Mesenchymal stem cell (in vitro differentiated cells and primary cell): ENCODE measurements around the gene OR5B2.
"Not testable (repeated sequence)": the region's sequence is repeated elsewhere in the genome, so short reads cannot be mapped to it uniquely, and the experiment has no call there.

ENCODE experiments used
- DNase-seq: peaks from one replicate; pipeline ENCODE4 v3.0.0-alpha.2; 2013
- H2AFZ ChIP-seq: one replicate; pipeline ENCODE4 v1.6.1; 2013; ENCODE audit warnings: low read depth, mild to moderate bottlenecking, control low read depth, inconsistent platforms, low read length, moderate library complexity
- H2AK5ac ChIP-seq: 2 replicates; pipeline ENCODE4 v1.6.1; 2013; ENCODE audit warnings: low read length, moderate library complexity, mild to moderate bottlenecking, inconsistent platforms; ENCODE audit not compliant: severe bottlenecking
- H2BK120ac ChIP-seq: one replicate; pipeline ENCODE4 v1.6.1; 2013; ENCODE audit warnings: low read depth, mild to moderate bottlenecking, inconsistent platforms, low read length, moderate library complexity
- H2BK12ac ChIP-seq, 2 experiments: one replicate each; pipeline ENCODE4 v1.6.1; 2013; ENCODE audit warnings: inconsistent platforms in 2 of 2, low read length in 2 of 2, mild to moderate bottlenecking in 2 of 2, moderate library complexity in 2 of 2, control low read depth in 1 of 2
- H2BK15ac ChIP-seq: one replicate; pipeline ENCODE4 v1.6.1; 2013; ENCODE audit warnings: mild to moderate bottlenecking, low read depth, inconsistent platforms; ENCODE audit not compliant: poor library complexity, severe bottlenecking
- H2BK5ac ChIP-seq: 2 replicates; pipeline ENCODE4 v1.6.1; 2013; ENCODE audit warnings: low read depth, mild to moderate bottlenecking, low read length, control low read depth, inconsistent platforms; ENCODE audit not compliant: poor library complexity, severe bottlenecking
- H3K14ac ChIP-seq, 2 experiments: one replicate each; pipeline ENCODE4 v1.6.1; 2013; ENCODE audit warnings: inconsistent platforms in 2 of 2, low read length in 2 of 2, control low read depth in 1 of 2, mild to moderate bottlenecking in 1 of 2, moderate library complexity in 1 of 2
- H3K18ac ChIP-seq, 2 experiments: one replicate each; pipeline ENCODE4 v1.6.1; 2013; ENCODE audit warnings: inconsistent platforms in 2 of 2, low read length in 2 of 2, control low read depth in 1 of 2, low read depth in 1 of 2, mild to moderate bottlenecking in 1 of 2
- H3K23ac ChIP-seq, 2 experiments: one replicate each; pipeline ENCODE4 v1.6.1; 2013; ENCODE audit warnings: inconsistent platforms in 2 of 2, low read length in 2 of 2, mild to moderate bottlenecking in 2 of 2, moderate library complexity in 2 of 2, control low read depth in 1 of 2
- H3K27ac ChIP-seq: 2 replicates; pipeline ENCODE4 v1.5.1; 2013; ENCODE audit warnings: mild to moderate bottlenecking, moderate library complexity, low read length, control low read depth, inconsistent platforms; ENCODE audit not compliant: poor library complexity, severe bottlenecking
- H3K27me3 ChIP-seq, 2 experiments: 2 replicates each; pipeline versions ENCODE4 v1.6.1 to v1.7.0; 2013; ENCODE audit warnings: low read length in 2 of 2, mild to moderate bottlenecking in 2 of 2, moderate library complexity in 2 of 2, control low read depth in 1 of 2, inconsistent platforms in 1 of 2; ENCODE audit not compliant: control insufficient read depth in 1 of 2, insufficient read depth in 1 of 2
- H3K36me3 ChIP-seq, 2 experiments: 2 replicates each; pipeline versions ENCODE4 v1.6.1 to v1.7.0; 2013; ENCODE audit warnings: low read length in 2 of 2, control low read depth in 1 of 2, inconsistent platforms in 1 of 2, low read depth in 1 of 2, mild to moderate bottlenecking in 1 of 2; ENCODE audit not compliant: insufficient read depth in 2 of 2, control insufficient read depth in 1 of 2
- H3K4ac ChIP-seq, 2 experiments: one replicate each; pipeline ENCODE4 v1.6.1; 2013; ENCODE audit warnings: inconsistent platforms in 2 of 2, low read length in 2 of 2, mild to moderate bottlenecking in 2 of 2, moderate library complexity in 2 of 2, control low read depth in 1 of 2, low read depth in 1 of 2
- H3K4me1 ChIP-seq: 2 replicates; pipeline ENCODE4 v1.6.1; 2013; ENCODE audit warnings: low read depth, low read length, control low read depth; ENCODE audit not compliant: control insufficient read depth, insufficient read depth
- H3K4me2 ChIP-seq: 2 replicates; pipeline ENCODE4 v1.6.1; 2013; ENCODE audit warnings: low read length, mild to moderate bottlenecking, inconsistent platforms; ENCODE audit not compliant: poor library complexity, severe bottlenecking
- H3K4me3 ChIP-seq, 2 experiments: 2 replicates each; pipeline versions ENCODE4 v1.5.1 to v1.7.0; 2013; ENCODE audit warnings: low read length in 2 of 2, mild to moderate bottlenecking in 2 of 2, control low read depth in 1 of 2, low read depth in 1 of 2; ENCODE audit not compliant: insufficient read depth in 1 of 2
- H3K79me1 ChIP-seq: replicated peaks from 2 replicates; pipeline ENCODE4 v1.6.1; 2013; ENCODE audit warnings: mild to moderate bottlenecking, control low read depth, low read length, inconsistent platforms; ENCODE audit not compliant: poor library complexity, severe bottlenecking
- H3K9ac ChIP-seq: 2 replicates; pipeline ENCODE4 v1.7.0; 2013; ENCODE audit warnings: mild to moderate bottlenecking, low read length, moderate library complexity
- H3K9me3 ChIP-seq: 2 replicates; pipeline ENCODE4 v1.7.0; 2013; ENCODE audit warnings: mild to moderate bottlenecking, low read length; ENCODE audit not compliant: control insufficient read depth
- H4K8ac ChIP-seq: one replicate; pipeline ENCODE4 v1.6.1; 2013; ENCODE audit warnings: inconsistent platforms, mild to moderate bottlenecking, low read length, moderate library complexity
- H4K91ac ChIP-seq: one replicate; pipeline ENCODE4 v1.6.1; 2013; ENCODE audit warnings: mild to moderate bottlenecking, low read length, inconsistent platforms
- WGBS: methylation state at CpG from one replicate; pipeline ENCODE4 v1.1.7; 2013; ENCODE audit warnings: mixed read lengths; 5-methylcytosine and 5-hydroxymethylcytosine counted together

OR5B2 gene

DNA sequence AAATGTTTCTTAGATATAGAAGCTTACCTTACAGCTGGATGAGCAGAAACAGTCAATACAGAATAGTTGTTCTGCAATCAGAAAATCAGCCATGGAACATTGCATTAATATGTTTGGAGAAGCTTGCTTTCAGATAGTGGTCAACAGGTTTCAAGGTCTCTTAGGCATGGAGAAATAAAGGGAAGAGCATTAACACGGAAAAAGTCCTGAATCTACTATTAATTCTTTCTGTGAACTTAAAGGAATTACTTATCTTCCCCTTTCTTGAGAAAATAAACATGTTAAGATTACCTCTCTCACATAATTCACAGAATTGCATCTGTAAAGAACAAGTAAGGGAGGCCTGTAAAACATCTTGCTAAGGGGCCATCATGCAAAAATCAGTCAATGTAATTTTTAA, 21.1 kb downstream of the OR5B2 start, which contains the start of gene OR5B3:
OR5B3 (minus strand) TSS at position 101 of the 400 bp plus-strand sequence. CDS start 3,465 bp downstream, outside the sequence.
- Histone ChIP-seq H4K8ac (no peak within 1 kb of the TSS), H3K27ac (no peak within 1 kb of the TSS), H3K9me3 (peaks cover 53% of the 10 kb centered on the region), H2BK12ac (no peak within 1 kb of the TSS), H3K18ac (no peak within 1 kb of the TSS), H3K23ac (no peak within 1 kb of the TSS), H3K79me1 (no peaks in the 10 kb centered on the region), H2AFZ (no peak within 1 kb of the TSS), H4K91ac (no peak within 1 kb of the TSS), H3K4ac (no peak within 1 kb of the TSS), H3K14ac (no peak within 1 kb of the TSS), H3K4me2 (no peak within 1 kb of the TSS), H2AK5ac (no peak within 1 kb of the TSS), H2BK5ac (no peak within 1 kb of the TSS), H2BK120ac (no peak within 1 kb of the TSS), H3K9ac (no peak within 1 kb of the TSS), H3K27me3 (no peaks in the 10 kb centered on the region), H3K4me3 (no peak within 1 kb of the TSS), H3K4me1 (no peaks in the 10 kb centered on the region), H3K36me3 (no peaks in the 10 kb centered on the region), H2BK15ac (no peak within 1 kb of the TSS)
- no peak for DNase-seq
- no CpG with 5 or more reads among the region's 1 CpG for WGBS

DNA sequence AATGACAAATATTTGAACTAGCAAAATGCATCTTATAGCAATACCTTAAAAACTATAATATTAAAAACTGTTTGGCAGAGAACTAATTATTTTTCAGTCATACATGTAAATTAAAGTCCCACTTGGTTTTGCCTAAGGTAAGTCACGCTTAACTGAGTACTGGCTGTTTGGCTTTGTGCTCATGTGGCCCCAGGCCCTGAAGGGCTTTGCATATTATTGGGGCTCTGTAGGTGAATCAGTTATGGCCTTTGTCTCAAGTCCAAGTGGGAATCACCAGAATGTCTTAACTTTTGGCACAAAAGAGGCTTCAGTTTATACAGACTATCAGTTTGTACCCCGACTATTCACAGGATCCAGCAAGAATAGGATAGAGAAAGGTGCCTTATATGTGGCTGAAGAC, 28.3 kb downstream of the OR5B2 start:
- not testable (repeated sequence) for H3K4ac ChIP-seq, H3K4me2 ChIP-seq, H2BK120ac ChIP-seq, DNase-seq, H3K23ac ChIP-seq, H3K27me3 ChIP-seq, H3K27ac ChIP-seq, H3K14ac ChIP-seq, H3K18ac ChIP-seq, H2AK5ac ChIP-seq, H4K91ac ChIP-seq, H3K9ac ChIP-seq, H2BK15ac ChIP-seq, H3K36me3 ChIP-seq, H2AFZ ChIP-seq, H4K8ac ChIP-seq, H3K79me1 ChIP-seq, H2BK5ac ChIP-seq, H3K4me3 ChIP-seq, H2BK12ac ChIP-seq, H3K4me1 ChIP-seq
- peaks cover 36% of the 10 kb centered on the region for H3K9me3 ChIP-seq
- WGBS, result no CpG with 5 or more reads among the region's 2 CpGs

DNA sequence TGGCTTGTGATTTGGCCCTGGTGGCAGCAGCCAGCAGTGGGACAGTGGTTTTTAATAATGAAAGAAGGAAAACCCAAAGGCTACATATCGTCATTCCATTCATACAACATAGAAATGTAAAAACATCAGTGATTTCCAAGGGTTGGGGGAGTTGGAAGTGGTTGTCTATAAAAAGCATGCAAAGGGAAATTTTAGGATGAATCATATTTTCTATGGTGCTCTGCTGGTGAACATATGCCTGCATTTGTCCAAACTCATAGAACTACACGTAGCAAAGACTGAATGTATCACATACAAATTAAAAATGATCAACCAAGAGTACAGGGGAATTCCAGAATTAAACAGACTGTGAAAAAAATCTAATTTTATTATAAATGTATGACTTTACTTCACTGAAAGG, 32.3 kb downstream of the OR5B2 start:
- Histone ChIP-seq H3K23ac (no peak overlapping the region), H3K27ac (no peak overlapping the region), H3K9ac (no peak overlapping the region), H2AK5ac (no peak overlapping the region), H3K14ac (no peak overlapping the region), H3K79me1 (no peaks in the 10 kb centered on the region), H3K4me2 (no peak overlapping the region), H3K4me3 (peak overlapping the region in 1 of 2 experiments; percentile 31), H3K18ac (no peak overlapping the region), H2BK5ac (no peak overlapping the region), H4K91ac (no peak overlapping the region), H4K8ac (no peak overlapping the region), H3K4me1 (no peaks in the 10 kb centered on the region), H3K9me3 (peaks cover 27% of the 10 kb centered on the region), H3K4ac (no peak overlapping the region), H3K27me3 (no peaks in the 10 kb centered on the region), H2BK12ac (no peak overlapping the region), H2BK15ac (no peak overlapping the region), H2AFZ (no peak overlapping the region), H2BK120ac (no peak overlapping the region), H3K36me3 (no peaks in the 10 kb centered on the region)
- 60% methylated on average over 1 of the region's 2 CpGs for WGBS
- no peak for DNase-seq

DNA sequence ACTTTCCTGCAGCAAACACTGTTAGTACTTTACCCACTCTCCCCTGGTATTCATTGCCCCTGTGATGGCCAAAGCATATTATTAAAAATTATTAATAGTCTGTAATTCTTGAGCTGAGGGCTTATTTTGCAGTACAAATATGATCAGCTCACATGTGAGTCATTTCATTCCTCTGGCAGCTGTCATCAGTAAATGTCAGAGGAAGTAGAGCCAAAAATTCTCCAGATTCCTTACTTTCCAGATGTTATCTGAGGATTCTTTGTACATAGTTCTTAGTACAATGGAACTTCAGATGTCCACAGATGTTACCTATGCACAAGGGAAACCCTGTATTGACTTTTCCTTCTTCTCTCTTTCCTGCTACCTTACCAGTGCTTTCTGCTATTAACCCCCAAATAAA, 33.7 kb downstream of the OR5B2 start:
- Histone ChIP-seq H3K14ac (no peak overlapping the region), H2BK5ac (no peak overlapping the region), H2BK15ac (no peak overlapping the region), H2AFZ (no peak overlapping the region), H3K79me1 (no peaks in the 10 kb centered on the region), H3K27ac (peak overlapping the region; percentile 54), H3K9ac (no peak overlapping the region), H3K4me3 (no peak overlapping the region), H3K4me2 (no peak overlapping the region), H4K8ac (no peak overlapping the region), H3K27me3 (no peaks in the 10 kb centered on the region), H4K91ac (no peak overlapping the region), H3K23ac (no peak overlapping the region), H3K36me3 (no peaks in the 10 kb centered on the region), H2BK12ac (no peak overlapping the region), H3K4me1 (no peaks in the 10 kb centered on the region), H3K9me3 (peaks cover 27% of the 10 kb centered on the region), H3K18ac (no peak overlapping the region), H2BK120ac (no peak overlapping the region), H3K4ac (no peak overlapping the region), H2AK5ac (no peak overlapping the region)
- DNase-seq, result peak; percentile 8
